A549 treated with CORT108297 at 1 μM for 4 hours (cell line): ENCODE measurements around the gene ZSCAN2. TPM values are rescaled to one million over a fixed set of nuclear protein-coding genes. Genes with fewer than 3 reads are reported as not detected.

Experiments
- total RNA-seq: library from RNA; stranded (reverse); fragments of 200-300 nt; extraction: Qiagen RNA extraction; gene quantifications from 5 replicates; pipeline ENCODE4 v1.2.3, GENCODE V29; 2022

ZSCAN2 gene
- total RNA-seq, result 13.9 to 16.4 TPM (median 14.5 TPM) in 5 replicates

GRCh38 chr15:84600687-84601554 is at the start of gene ZSCAN2:
Gene ZSCAN2, plus strand, starts transcription at chr15:84601009. Its CDS starts 2,919 bp downstream, at chr15:84603928.

GRCh38 chr15:84653910-84654688 is 53.3 kb downstream of the ZSCAN2 start, which contains the start of gene WDR73:
Gene WDR73, minus strand, starts transcription at chr15:84654283. Its CDS starts 9 bp downstream, at chr15:84654274.

GRCh38 chr15:84658080-84658787 is 57.4 kb downstream of the ZSCAN2 start, which contains the start of gene NMB:
Gene NMB, minus strand, starts transcription at chr15:84658199. Its CDS starts 47 bp downstream, at chr15:84658152.

Other genes starting within 250 kb of the ZSCAN2 start
- 38.6 to 49.7 TPM (median 39.2 TPM) in 5 replicates for gene WDR73, start 53.3 kb downstream of the ZSCAN2 start, total RNA-seq
- 15.7 to 26.4 TPM (median 24.2 TPM) in 5 replicates for gene NMB, start 57.2 kb downstream of the ZSCAN2 start, total RNA-seq
- gene SEC11A, start 115.1 kb downstream of the ZSCAN2 start, total RNA-seq, result 323 to 452 TPM (median 331 TPM) in 5 replicates
- gene ZNF592, start 147.6 kb downstream of the ZSCAN2 start, total RNA-seq, result 14.6 to 23.1 TPM (median 20.9 TPM) in 5 replicates
- 0.05 to 0.28 TPM (median 0.18 TPM) in 5 replicates for gene ALPK3, start 216.3 kb downstream of the ZSCAN2 start, total RNA-seq